Activated naive CD4-positive, alpha-beta T cell treated with anti-CD3 and anti-CD28 coated beads, Interleukin-2, amount 10 ng/mL, durations not matched to agents 5 hours and 36 hours (primary cell): ENCODE measurements around the gene ACADSB. TPM values are rescaled to one million over a fixed set of nuclear protein-coding genes. Genes with fewer than 3 reads are reported as not detected.

Source experiments
- total RNA-seq, 2 experiments: library from RNA; stranded (reverse); gene quantifications; one replicate each; pipeline ENCODE4 v1.2.3, GENCODE V29; 2021

ACADSB gene
- total RNA-seq = 10 to 100 TPM; 19.4 to 20.5 TPM

GRCh38 chr10:123008355-123009104 lies at the start of gene ACADSB, which contains the start of gene IKZF5:
ACADSB (plus strand) TSS chr10:123009006; CDS start chr10:123009030, 24 bp downstream.
IKZF5 (minus strand) TSS chr10:123008795; CDS start chr10:122998625, 10,170 bp downstream.

GRCh38 chr10:122980209-122981065 lies 28.4 kb upstream of the ACADSB start, which contains the start of gene PSTK:
PSTK (plus strand) TSS chr10:122980401; CDS start chr10:122980480, 79 bp downstream.

Other genes starting within 250 kb of the ACADSB start
- gene CUZD1, start 163.1 kb upstream of the ACADSB start, total RNA-seq = 1 to 10 TPM; 1.8 to 2.0 TPM
- 1 to 10 TPM; 8.5 to 9.1 TPM for gene FAM24B, start 129.4 kb upstream of the ACADSB start, total RNA-seq
- not detected for gene FAM24A, start 98.4 kb upstream of the ACADSB start, total RNA-seq
- gene C10orf88, start 54.8 kb upstream of the ACADSB start, total RNA-seq = 10 to 100 TPM; 15.0 to 15.2 TPM
- 1 to 10 TPM; 3.8 to 4.0 TPM for gene PSTK, start 28.6 kb upstream of the ACADSB start, total RNA-seq
- 10 to 100 TPM; 15.9 to 16.0 TPM for gene IKZF5, start 211 bp upstream of the ACADSB start, total RNA-seq
- gene HMX3, start 127.0 kb downstream of the ACADSB start, total RNA-seq = not detected
- not detected for gene HMX2, start 139.1 kb downstream of the ACADSB start, total RNA-seq
- 100 to 1,000 TPM; 211 to 220 TPM for gene BUB3, start 145.4 kb downstream of the ACADSB start, total RNA-seq